ENCODE data around the gene SLC2A1. TPM values are rescaled to one million over a fixed set of nuclear protein-coding genes. Genes with fewer than 3 reads are reported as not detected.
A peak's percentile ranks its signal among the peaks of the same experiment; 100 is the strongest.

Gene SLC2A1
- total and polyA plus RNA-seq, 2 of the 13 experiments (the other 11 are each of a cell fraction or from before 2014, with no cell fraction given): 125 to 423 TPM

GRCh38 chr1:42927274-42927841 lies 31.3 kb downstream of the SLC2A1 start:
- H3K36me3 ChIP-seq (replicated peaks in 1 of 2; ENCODE audit: control insufficient read depth in 1 of 2, insufficient read depth in 2 of 2, low read length in 2 of 2): peaks cover 53 to 71% of the 10 kb centered on the region in 2 experiments
- 0 out of 2 replicates have a peak overlapping the region, but pooled peaks have one; percentile 0 for H3K4me2 ChIP-seq (ENCODE audit: low read depth, low read length)
- DNase-seq (ENCODE audit: low spot score): no peak
- FAIRE-seq: no peak
- H3K4me3 ChIP-seq (replicated peaks in 1 of 3; ENCODE audit: insufficient read depth in 1 of 3, low read depth in 2 of 3, low read length in 3 of 3): no peak overlapping the region
- TF ChIP-seq ZBTB39 (CRISPR knock-in tag; IDR thresholded peaks at IDR 0.05): no peak
- TF ChIP-seq, protein P1, sequence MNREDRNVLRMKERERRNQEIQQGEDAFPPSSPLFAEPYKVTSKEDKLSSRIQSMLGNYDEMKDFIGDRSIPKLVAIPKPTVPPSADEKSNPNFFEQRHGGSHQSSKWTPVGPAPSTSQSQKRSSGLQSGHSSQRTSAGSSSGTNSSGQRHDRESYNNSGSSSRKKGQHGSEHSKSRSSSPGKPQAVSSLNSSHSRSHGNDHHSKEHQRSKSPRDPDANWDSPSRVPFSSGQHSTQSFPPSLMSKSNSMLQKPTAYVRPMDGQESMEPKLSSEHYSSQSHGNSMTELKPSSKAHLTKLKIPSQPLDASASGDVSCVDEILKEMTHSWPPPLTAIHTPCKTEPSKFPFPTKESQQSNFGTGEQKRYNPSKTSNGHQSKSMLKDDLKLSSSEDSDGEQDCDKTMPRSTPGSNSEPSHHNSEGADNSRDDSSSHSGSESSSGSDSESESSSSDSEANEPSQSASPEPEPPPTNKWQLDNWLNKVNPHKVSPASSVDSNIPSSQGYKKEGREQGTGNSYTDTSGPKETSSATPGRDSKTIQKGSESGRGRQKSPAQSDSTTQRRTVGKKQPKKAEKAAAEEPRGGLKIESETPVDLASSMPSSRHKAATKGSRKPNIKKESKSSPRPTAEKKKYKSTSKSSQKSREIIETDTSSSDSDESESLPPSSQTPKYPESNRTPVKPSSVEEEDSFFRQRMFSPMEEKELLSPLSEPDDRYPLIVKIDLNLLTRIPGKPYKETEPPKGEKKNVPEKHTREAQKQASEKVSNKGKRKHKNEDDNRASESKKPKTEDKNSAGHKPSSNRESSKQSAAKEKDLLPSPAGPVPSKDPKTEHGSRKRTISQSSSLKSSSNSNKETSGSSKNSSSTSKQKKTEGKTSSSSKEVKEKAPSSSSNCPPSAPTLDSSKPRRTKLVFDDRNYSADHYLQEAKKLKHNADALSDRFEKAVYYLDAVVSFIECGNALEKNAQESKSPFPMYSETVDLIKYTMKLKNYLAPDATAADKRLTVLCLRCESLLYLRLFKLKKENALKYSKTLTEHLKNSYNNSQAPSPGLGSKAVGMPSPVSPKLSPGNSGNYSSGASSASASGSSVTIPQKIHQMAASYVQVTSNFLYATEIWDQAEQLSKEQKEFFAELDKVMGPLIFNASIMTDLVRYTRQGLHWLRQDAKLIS (CRISPR knock-in tag; IDR thresholded peaks at IDR 0.05): peak; percentile 17; the same call in 1 of the 2 replicates
- 0 out of 2 replicates have a peak, but pooled peaks have one; percentile 4 for TF ChIP-seq ZNF687 (CRISPR knock-in tag; IDR thresholded peaks at IDR 0.05)
- no peak for TF ChIP-seq FOXO4 (CRISPR knock-in tag; conservative IDR thresholded peaks at IDR 0.05)
- peak; percentile 76 for TF ChIP-seq RBM22 (optimal IDR thresholded peaks at IDR 0.05; ENCODE audit: low read length)
- no peak for TF ChIP-seq TARDBP (CRISPR knock-in tag; IDR thresholded peaks at IDR 0.05)
- TF ChIP-seq POLR2AphosphoS5 (IDR thresholded peaks at IDR 0.05; ENCODE audit: low read depth, low read length): 0 out of 2 replicates have a peak, but pooled peaks have one; percentile 9
- WGBS (ENCODE audit: low lambda C conversion rate): 97% methylated on average over 6 of the region's 8 CpGs
- H3K79me2 ChIP-seq (ENCODE audit: insufficient read depth, low read length): peaks cover 7% of the 10 kb centered on the region
- ATAC-seq: no peak
- intact Hi-C loops (cut with micrococcal nuclease; ENCODE audit: unreplicated experiment) (no loop called here), in situ Hi-C loops (cut with HindIII; ENCODE audit: extremely low pct_ligation_motif_present, low pct_unique_long_range_greater_than_20kb) (no loop called here)
- no TSS peak for BruUV-seq (replicated peaks)
- H3K9ac ChIP-seq (ENCODE audit: insufficient read depth, low read depth, low read length): no peak overlapping the region
- no peaks in the 10 kb centered on the region for H3K9me3 ChIP-seq (ENCODE audit: low read length)
- no peak overlapping the region for H2AFZ ChIP-seq (ENCODE audit: low read length)
- CTCF ChIA-PET (ENCODE audit: low intra/inter-chr PET ratio, low total read pairs): no interaction called here
- peaks cover 63% of the 10 kb centered on the region for H3K4me1 ChIP-seq (ENCODE audit: insufficient read depth, low read length)
- H3K27me3 ChIP-seq (ENCODE audit: control insufficient read depth in 1 of 2, insufficient read depth in 2 of 2, low read length in 2 of 2): no peaks in the 10 kb centered on the region
- POLR2A ChIA-PET: interaction anchor here (1.4 kb wide), 1 partner anchor 52 kb away, joined by 3 read pairs; no protein-coding TSS in a partner anchor
- H4K20me1 ChIP-seq (ENCODE audit: insufficient read depth, low read length): peaks cover 64% of the 10 kb centered on the region
- no peak overlapping the region for H3K27ac ChIP-seq (ENCODE audit: extremely low read length, insufficient read depth, low read length)
